HG03135 (cell line): Measurements from ENCODE around the gene CDH5.
"Not testable (repeated sequence)": the region's sequence is repeated elsewhere in the genome, so short reads cannot be mapped to it uniquely, and the experiment has no call there.

Experiments used
- ATAC-seq: cut with Tn5 transposase; IDR thresholded peaks from one replicate; pipeline ENCODE4 v1.9.1; 2021; ENCODE audit warnings: mild to moderate bottlenecking, moderate library complexity; ENCODE audit not compliant: unreplicated experiment

The CDH5 gene

GRCh38 chr16:66432429-66432828, 65.9 kb downstream of the CDH5 start:
- no peak for ATAC-seq

GRCh38 chr16:66434619-66435430, 68.3 kb downstream of the CDH5 start:
- no peak for ATAC-seq

GRCh38 chr16:66435896-66436295, 69.4 kb downstream of the CDH5 start:
- ATAC-seq, result no peak

GRCh38 chr16:66437391-66437945, 71.0 kb downstream of the CDH5 start:
- no peak for ATAC-seq

GRCh38 chr16:66438536-66438935, 72.0 kb downstream of the CDH5 start:
- ATAC-seq, result no peak

- no peak for ATAC-seq
Observed at GRCh38 chr16:66439051-66439730, 72.7 kb downstream of the CDH5 start.

- ATAC-seq, result no peak
Observed at GRCh38 chr16:66440271-66440802, 73.8 kb downstream of the CDH5 start.

DNA sequence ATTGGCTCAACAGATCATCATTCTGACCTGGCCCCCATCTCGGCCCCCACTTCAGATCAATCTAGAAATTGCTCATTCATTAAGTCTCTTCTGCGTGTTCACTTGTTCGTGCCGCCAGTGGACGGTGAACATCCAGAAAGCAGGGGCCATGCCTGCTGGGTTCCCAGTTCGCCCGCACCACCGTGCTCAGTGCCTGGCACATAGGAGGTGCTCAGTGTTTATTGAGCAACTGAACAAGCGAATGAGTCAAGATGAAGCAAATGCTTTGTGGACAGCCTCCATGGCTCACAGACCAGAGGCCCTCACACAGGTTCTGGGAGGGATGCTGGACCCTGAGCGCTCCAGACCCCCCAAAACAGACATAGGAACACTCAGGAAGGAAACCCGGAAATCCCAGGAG, 74.5 kb downstream of the CDH5 start:
- no peak for ATAC-seq

- no peak for ATAC-seq
Observed at GRCh38 chr16:66441586-66442375, 75.3 kb downstream of the CDH5 start.

- ATAC-seq, result no peak
Observed at GRCh38 chr16:66442502-66443268, 76.2 kb downstream of the CDH5 start.

- ATAC-seq, result no peak
Observed at GRCh38 chr16:66443269-66443652, 76.8 kb downstream of the CDH5 start.

GRCh38 chr16:66444049-66444481, 77.6 kb downstream of the CDH5 start:
- ATAC-seq, result no peak

GRCh38 chr16:66446737-66447136, 80.2 kb downstream of the CDH5 start:
- no peak for ATAC-seq

DNA sequence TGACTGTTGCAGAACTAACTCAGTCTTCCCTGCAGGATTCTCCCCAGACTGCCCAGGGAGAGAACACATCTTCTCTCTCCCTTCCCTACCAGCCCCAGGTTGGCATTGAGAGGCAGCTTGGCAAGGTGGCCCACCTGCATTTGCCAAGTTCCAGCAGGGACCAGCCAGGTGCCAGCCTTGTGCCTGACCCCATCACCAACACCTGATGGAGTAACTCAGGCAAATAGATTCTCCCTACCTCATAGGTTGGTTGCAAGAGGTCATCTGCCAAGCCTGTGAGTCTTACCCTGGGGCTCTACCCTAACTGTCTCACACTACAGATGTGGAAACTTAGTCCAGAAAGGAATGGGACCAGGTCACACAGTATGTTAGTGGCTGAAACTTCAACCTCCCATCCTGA, 81.0 kb downstream of the CDH5 start:
- ATAC-seq, result no peak

DNA sequence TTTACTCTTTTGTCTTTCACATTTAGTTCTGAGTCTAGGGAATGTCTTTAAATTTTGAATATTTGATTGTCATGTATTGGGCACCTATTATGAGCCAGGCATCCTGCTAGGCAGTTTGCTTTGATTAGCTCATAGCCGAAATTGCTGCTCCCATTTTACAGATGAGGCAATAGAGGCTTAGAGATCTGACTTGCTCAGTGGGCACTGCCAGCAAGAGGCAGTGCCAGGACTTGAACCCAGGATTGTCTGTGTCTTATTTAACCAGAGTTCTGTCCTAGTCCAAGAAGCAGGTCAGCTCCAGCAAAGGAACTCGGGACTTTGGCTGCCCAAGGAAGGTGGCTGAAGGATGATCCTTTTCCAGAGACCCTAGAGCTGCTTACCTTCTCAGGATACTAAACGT, 85.1 kb downstream of the CDH5 start:
- ATAC-seq, result no peak

GRCh38 chr16:66453230-66453629, 86.7 kb downstream of the CDH5 start:
- ATAC-seq, result not testable (repeated sequence)
